Pancreas (tissue), 10 donors: ENCODE measurements around the gene ANKH. TPM values are rescaled to one million over a fixed set of nuclear protein-coding genes. Genes with fewer than 3 reads are reported as not detected.
A peak's percentile ranks its signal among the peaks of the same experiment; 100 is the strongest.

Source experiments
- ATAC-seq, 4 donors: fragments of 200-7000 bp; cut with Tn5 transposase; one replicate each; pipeline versions ENCODE4 v1.8.0 to v1.9.1; 2020; ENCODE audit warnings: mild to moderate bottlenecking in 4 of 4, moderate library complexity in 4 of 4
- DNase-seq, 6 donors: peaks; one replicate each; pipeline ENCODE4 v3.0.0-alpha.2; 2020
- FAIRE-seq: peaks from 2 replicates; lab custom pipeline; 2012; peaks lifted over from hg19 to GRCh38; lab: Jason Lieb, UNC
- H3K27ac ChIP-seq, 4 donors: fragments of 200-600 bp; sonication (generic); 1 replicate in 3 of 4; 2 replicates in 1 of 4; pipeline versions ENCODE4 v1.5.0 to v1.8.0; 2020
- H3K27me3 ChIP-seq, 4 donors: fragments of 200-600 bp; one replicate each; pipeline ENCODE4 v1.8.0; 2021
- H3K36me3 ChIP-seq, 3 donors: fragments of 200-600 bp; sonication (generic) in 1 of 3; one replicate each; pipeline versions ENCODE4 v1.5.0 to v1.8.0; 2020 to 2021
- H3K4me1 ChIP-seq, 3 donors: fragments of 200-600 bp; one replicate each; pipeline ENCODE4 v1.8.0; 2021
- H3K4me3 ChIP-seq, 4 donors: fragments of 200-600 bp; sonication (generic) in 2 of 4; one replicate each; pipeline versions ENCODE4 v1.5.0 to v1.8.0; 2020 to 2021
- H3K9me3 ChIP-seq, 4 donors: fragments of 200-600 bp; one replicate each; pipeline ENCODE4 v1.8.0; 2021
- CTCF ChIP-seq, 4 donors: fragments of 200-600 bp; sonication (generic) in 3 of 4; IDR thresholded peaks; one replicate each; pipeline versions ENCODE4 v1.5.0 to v1.8.0; 2021; ENCODE audit warnings: antibody characterized with exemption in 4 of 4
- WGBS, 2 donors: extraction: QIAGEN DNeasy Blood & Tissue Kit; methylation state at CpG; one replicate each; pipeline ENCODE4 v1.1.7; 2013; 5-methylcytosine and 5-hydroxymethylcytosine counted together
- intact Hi-C, 3 donors: fragments of 100-400 bp; cut with DNase I; formaldehyde crosslinking; loops; one replicate each; pipeline versions ENCODE4 v1.11.1 to v1.14.2; 2022
- polyA plus RNA-seq, 2 donors: library from polyadenylated mRNA; stranded (reverse); fragments of 200-250 nt; gene quantifications; one replicate each; pipeline ENCODE4 v1.2.3, GENCODE V29; 2013
- total RNA-seq, 6 donors: library from RNA; stranded (reverse); fragmentation: NEBNext Ultra II Directional in 4 of 6; extraction: Animal tissue kit (Norgen Biotek cat#: 25700) in 4 of 6; gene quantifications; one replicate each; pipeline versions ENCODE4 v1.2.1 to v1.2.4, GENCODE V29; 2021 to 2023
- donor health status: healthy with polysubstance abuse.
- donor health status: DM: no; HTN: no; CAD: no; lungs with moderate emphysema.
- donor health status: DM: no; HTN: no; CAD: no.
- donor health status: control.
- donor health status: control.
- donor health status: Bipolar disorder and iron deficiency.
- donor health status: DM: yes; HTN: yes; CAD: no.
- donor health status: DM: no; HTN: no; CAD: no.
- donor health status: DM: no; HTN: no; CAD: no.
- donor health status: DM: yes; HTN: yes; CAD: no.

Gene ANKH
- total and polyA plus RNA-seq, 8 donors: 11.8 to 48.6 (median 37.7) TPM

GRCh38 chr5:14681236-14681752 is 190.3 kb downstream of the ANKH start:
- intact Hi-C loops: no loop called here
- no peak for TF ChIP-seq CTCF (IDR thresholded peaks at IDR 0.05)
- Histone ChIP-seq H3K4me3 (no peak overlapping the region), H3K27ac (no peak overlapping the region), H3K4me1 (peaks cover 0 to 5% (median 3%) of the 10 kb centered on the region in 3 donors), H3K9me3 (no peaks in the 10 kb centered on the region), H3K27me3 (no peaks in the 10 kb centered on the region), H3K36me3 (peaks cover 0 to 32% (median 7%) of the 10 kb centered on the region in 3 donors)
- FAIRE-seq: no peak
- DNase-seq: no peak
- WGBS, 2 donors: 94 to 97% methylated on average over 10 of the region's 10 CpGs
- no peak for ATAC-seq

GRCh38 chr5:14679595-14679994 is 192.0 kb downstream of the ANKH start:
- FAIRE-seq (no peak), ATAC-seq (no peak), DNase-seq (no peak)
- no peaks in the 10 kb centered on the region for H3K9me3 ChIP-seq
- WGBS, 2 donors: 80 to 91% methylated on average over 1 of the region's 1 CpG
- peaks cover 0 to 32% (median 7%) of the 10 kb centered on the region in 3 donors for H3K36me3 ChIP-seq
- intact Hi-C loops: no loop called here
- no peak overlapping the region for H3K4me3 ChIP-seq
- peaks cover 0 to 15% (median 8%) of the 10 kb centered on the region in 3 donors for H3K4me1 ChIP-seq
- H3K27me3 ChIP-seq: no peaks in the 10 kb centered on the region
- TF ChIP-seq CTCF (IDR thresholded peaks at IDR 0.05): no peak
- no peak overlapping the region for H3K27ac ChIP-seq

- no peak overlapping the region for H3K4me3 ChIP-seq
- FAIRE-seq: no peak
- no peaks in the 10 kb centered on the region for H3K27me3 ChIP-seq
- 74 to 77% methylated on average over 5 of the region's 5 CpGs for WGBS, 2 donors
- intact Hi-C loops: no loop called here
- no peak overlapping the region for H3K27ac ChIP-seq
- no peak for TF ChIP-seq CTCF (IDR thresholded peaks at IDR 0.05)
- peaks cover 0 to 15% (median 8%) of the 10 kb centered on the region in 3 donors for H3K4me1 ChIP-seq
- H3K36me3 ChIP-seq: peaks cover 0 to 32% (median 7%) of the 10 kb centered on the region in 3 donors
- no peak for ATAC-seq
- DNase-seq: no peak
- no peaks in the 10 kb centered on the region for H3K9me3 ChIP-seq
Observed at GRCh38 chr5:14678773-14679334, 192.7 kb downstream of the ANKH start.

GRCh38 chr5:14676320-14676719 is 195.3 kb downstream of the ANKH start:
- peak in 4 of 6 donors; percentile 38 to 52 (median 45) for DNase-seq
- H3K4me1 ChIP-seq: peaks cover 8 to 35% (median 13%) of the 10 kb centered on the region in 3 donors
- TF ChIP-seq CTCF (IDR thresholded peaks at IDR 0.05): no peak
- ATAC-seq: peak; percentile 68 to 84 (median 75)
- no peaks in the 10 kb centered on the region for H3K9me3 ChIP-seq
- H3K27ac ChIP-seq: peak overlapping the region in 2 of 4 donors; percentile 24 to 41
- peaks cover 0 to 18% (median 0%) of the 10 kb centered on the region in 3 donors for H3K36me3 ChIP-seq
- intact Hi-C loops: no loop called here
- WGBS, 2 donors: 46 to 48% methylated on average over 3 of the region's 3 CpGs
- FAIRE-seq: no peak
- H3K27me3 ChIP-seq: no peaks in the 10 kb centered on the region
- H3K4me3 ChIP-seq: no peak overlapping the region

GRCh38 chr5:14675865-14676300 is 195.7 kb downstream of the ANKH start:
- H3K27me3 ChIP-seq: no peaks in the 10 kb centered on the region
- peaks cover 0 to 15% (median 0%) of the 10 kb centered on the region in 3 donors for H3K36me3 ChIP-seq
- ATAC-seq: peak in 3 of 4 donors; percentile 16 to 30 (median 25)
- 50 to 51% methylated on average over 6 of the region's 6 CpGs for WGBS, 2 donors
- intact Hi-C loops: no loop called here
- peak overlapping the region in 2 of 4 donors; percentile 24 to 41 for H3K27ac ChIP-seq
- H3K4me1 ChIP-seq: peaks cover 12 to 39% (median 17%) of the 10 kb centered on the region in 3 donors
- H3K4me3 ChIP-seq: no peak overlapping the region
- no peak for FAIRE-seq
- TF ChIP-seq CTCF (IDR thresholded peaks at IDR 0.05): no peak
- H3K9me3 ChIP-seq: no peaks in the 10 kb centered on the region
- DNase-seq: no peak
